GM18870 (cell line): Measurements from ENCODE around the gene KERA.
A peak's percentile ranks its signal among the peaks of the same experiment; 100 is the strongest.

Experiments used
- ATAC-seq: cut with Tn5 transposase; IDR thresholded peaks from one replicate; pipeline ENCODE4 v1.9.1; 2021; ENCODE audit warnings: moderate library complexity; ENCODE audit not compliant: unreplicated experiment

Gene KERA

DNA sequence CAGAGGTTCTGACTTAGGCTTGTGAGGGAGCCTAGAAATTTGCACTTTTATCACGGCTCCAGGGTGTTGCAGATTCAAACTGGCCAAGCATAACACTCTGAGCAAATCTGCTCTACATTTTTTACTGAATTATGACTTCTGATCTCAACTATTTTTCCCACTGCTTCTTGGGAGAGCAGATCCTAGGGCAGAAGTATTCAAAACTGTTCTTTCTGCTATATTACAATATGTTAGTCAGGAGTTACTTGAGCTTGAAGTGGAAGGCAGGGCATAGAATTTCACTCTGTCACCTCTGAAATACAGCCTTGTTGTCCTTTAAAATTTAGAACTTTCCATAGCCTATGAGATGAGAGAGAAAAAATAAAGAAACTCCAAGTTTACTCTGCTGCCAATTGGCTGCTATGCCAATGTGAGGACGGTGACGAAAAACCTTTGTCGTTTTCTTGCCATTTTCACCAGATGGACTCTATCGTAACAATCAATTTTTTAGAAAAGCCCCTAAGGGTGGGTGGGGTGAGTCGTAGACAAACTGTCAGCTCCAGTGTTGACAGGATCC is 16.4 kb upstream of the KERA start:
- no peak for ATAC-seq

DNA sequence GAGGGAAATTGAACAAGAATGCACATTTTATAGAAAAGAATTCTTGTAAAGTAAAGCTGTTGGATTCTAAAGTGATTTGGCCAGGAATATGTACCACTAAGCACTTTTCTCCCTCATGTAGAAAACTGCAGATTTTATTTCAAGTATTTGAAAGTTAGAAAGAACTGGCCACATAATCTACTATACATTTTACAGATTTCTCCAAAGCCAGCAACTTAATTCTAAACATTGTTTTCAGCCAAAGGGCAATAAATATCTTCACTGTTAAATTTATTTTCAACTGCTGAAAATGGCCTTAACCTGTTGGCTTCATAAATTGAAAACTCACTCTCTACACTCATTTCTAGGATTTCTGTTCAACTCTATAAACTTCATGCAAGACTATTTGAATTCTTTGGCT is 15.6 kb upstream of the KERA start:
- no peak for ATAC-seq

DNA sequence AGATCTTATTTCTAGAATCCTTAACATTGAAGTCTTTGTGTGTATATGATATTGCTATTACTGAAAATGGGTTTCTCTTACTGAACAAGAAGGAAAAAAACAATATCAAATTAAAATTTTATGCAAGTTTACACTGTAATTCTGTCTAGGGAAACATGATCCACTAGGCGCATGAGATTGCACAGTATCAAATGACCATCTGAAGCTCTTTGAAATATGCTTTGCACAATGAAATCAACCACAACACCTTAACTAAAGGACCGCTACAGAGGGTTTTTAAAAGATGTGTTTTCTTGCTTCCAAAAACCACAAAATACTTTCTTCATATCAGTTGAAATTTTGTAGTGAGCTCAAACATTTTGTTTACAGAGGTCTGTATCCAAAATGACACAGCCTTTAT is 15.1 kb upstream of the KERA start:
- ATAC-seq, result no peak

DNA sequence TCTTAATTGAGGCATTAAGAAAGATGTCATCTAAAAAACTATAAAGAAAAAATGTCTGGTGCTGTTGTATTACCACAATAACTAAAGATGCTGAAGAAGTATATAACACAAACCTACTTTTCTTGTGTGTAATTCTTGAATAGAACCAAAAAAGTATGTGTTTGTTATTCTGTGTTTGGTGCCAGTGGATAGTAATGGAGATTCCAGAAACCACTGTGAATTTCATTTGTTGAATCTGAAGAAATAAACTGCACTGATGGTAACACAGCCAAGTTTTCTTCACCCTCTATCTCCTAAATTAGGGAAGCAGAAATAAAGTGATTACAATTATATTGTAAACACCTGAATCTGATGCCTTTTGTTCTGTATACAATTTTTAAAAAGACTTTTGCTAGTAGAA is 13.1 kb upstream of the KERA start:
- ATAC-seq, result no peak

DNA sequence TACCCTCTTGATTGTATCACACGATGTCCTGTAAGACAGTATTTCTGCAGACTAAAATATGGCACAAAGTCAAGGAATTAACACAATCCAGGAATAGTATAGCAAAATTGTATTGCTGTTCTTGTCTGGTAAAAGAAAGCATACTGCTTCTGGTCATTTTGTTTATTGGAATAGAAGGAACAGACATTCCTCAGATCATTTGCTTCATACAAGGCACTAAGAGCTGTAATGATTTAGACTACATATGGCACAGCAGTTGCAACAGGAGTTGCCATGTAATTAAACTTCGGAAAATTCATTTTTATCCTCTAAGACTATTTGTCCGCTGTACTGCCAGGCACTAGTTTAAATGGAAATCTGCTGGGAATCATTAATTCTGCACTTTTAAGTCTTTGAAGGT is 7.6 kb upstream of the KERA start:
- no peak for ATAC-seq

- ATAC-seq, result no peak
Measured at GRCh38 chr12:91064640-91065039, 6.8 kb upstream of the KERA start.

- ATAC-seq, result no peak
Measured at GRCh38 chr12:91061091-91061490, 3.3 kb upstream of the KERA start.

- no peak for ATAC-seq
Measured at GRCh38 chr12:91059211-91059610, 1.4 kb upstream of the KERA start.

DNA sequence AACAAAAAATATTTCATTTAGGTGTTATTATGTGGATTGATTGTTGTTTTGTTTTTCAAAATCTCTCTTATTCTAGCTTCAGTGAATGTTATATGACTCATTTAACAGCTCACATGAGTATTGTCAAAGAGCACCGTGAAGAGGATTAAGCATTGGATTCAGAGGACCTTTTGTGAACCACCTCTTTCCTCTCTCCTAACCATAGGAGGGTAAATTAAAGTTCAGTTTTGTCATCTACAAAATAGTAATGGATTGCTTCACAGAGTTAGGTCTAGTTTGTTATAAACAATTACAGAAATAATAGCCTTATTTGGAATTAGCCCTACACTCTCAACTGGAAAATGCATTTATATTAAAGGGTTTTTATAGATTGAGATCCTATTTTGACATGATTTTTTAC is 962 bp upstream of the KERA start:
- no peak for ATAC-seq

- ATAC-seq, result no peak
Measured at GRCh38 chr12:91056488-91056887, 1.3 kb downstream of the KERA start.

- no peak for ATAC-seq
Measured at GRCh38 chr12:91055976-91056375, 1.8 kb downstream of the KERA start.

- ATAC-seq, result no peak
Measured at GRCh38 chr12:91053951-91054715, 3.7 kb downstream of the KERA start.

- ATAC-seq, result no peak
Measured at GRCh38 chr12:91052026-91052425, 5.8 kb downstream of the KERA start.

DNA sequence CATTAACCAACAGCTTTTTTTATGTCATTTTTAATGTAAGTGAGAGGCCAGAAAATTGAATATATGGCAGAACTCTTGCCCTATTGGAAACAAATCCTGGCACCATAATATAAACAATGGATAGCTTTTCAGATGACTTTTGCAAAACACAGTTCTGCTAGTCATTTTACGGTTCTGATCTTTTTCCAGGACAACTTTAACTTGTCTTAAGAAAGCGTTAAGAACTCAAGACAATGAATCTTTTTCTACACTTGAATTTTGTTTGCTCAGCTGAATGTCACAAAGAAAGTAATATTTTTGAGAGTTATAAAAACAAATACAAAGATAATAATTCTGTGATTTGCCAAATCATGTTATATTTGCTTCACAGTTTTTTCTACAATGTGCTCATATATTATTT is 13.2 kb downstream of the KERA start:
- no peak for ATAC-seq

DNA sequence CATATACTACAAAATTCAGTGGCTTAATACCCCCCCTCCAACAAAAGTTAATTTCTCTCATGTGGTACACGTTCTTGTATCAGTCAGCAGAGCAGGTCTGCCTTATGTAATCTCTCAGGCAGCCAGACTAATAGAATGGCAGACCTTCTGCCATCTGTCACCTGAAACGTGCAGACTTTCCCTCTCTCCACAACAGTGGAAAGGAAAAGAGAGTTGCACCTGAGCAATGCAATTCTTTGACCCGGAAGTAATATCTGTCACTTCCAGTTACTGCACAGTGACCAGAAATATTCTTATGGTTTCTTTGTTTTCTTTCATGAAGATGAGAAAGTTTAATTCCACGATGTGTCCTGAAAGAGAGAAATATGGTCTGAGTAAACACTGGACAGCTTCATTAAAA is 14.4 kb downstream of the KERA start:
- no peak for ATAC-seq

GRCh38 chr12:91040096-91040755 is 17.6 kb downstream of the KERA start:
- no peak for ATAC-seq

DNA sequence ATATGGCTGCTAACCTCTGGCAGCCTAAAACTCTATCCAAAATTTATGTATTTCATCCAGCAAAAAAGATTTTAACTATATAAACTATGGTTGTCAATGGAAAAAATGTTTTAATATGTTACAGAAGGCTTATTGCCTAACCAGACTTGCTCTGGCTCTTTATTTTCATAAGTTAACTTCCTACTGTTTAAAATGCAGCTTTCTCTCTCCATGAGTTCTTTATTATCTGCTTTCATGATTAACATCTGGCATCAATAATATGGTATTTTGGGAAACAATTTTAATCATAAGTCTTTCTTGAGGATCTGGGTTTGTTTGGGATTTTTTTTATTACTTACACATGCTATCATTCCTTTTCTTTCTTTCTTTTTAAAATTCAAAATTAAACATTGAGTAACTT is 20.5 kb downstream of the KERA start:
- no peak for ATAC-seq

DNA sequence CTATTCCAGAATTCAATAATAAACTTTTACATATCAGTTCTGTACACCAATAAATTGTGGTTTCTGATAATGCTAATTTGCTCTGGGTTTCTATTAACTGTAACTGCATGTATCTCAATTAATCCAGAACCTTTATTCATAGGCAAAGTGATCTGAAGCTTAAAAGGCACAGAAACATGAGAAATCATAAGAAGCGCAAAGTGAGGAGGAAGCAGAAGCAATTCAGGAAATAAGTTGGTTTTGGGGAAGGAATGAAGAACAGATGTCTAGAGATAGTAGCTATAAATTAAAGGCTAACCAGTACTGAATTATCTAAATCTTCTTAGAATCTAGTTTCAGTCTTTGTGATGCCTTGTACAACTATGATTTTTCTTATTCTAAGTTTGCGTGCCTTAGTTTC is 24.6 kb downstream of the KERA start:
- no peak for ATAC-seq

DNA sequence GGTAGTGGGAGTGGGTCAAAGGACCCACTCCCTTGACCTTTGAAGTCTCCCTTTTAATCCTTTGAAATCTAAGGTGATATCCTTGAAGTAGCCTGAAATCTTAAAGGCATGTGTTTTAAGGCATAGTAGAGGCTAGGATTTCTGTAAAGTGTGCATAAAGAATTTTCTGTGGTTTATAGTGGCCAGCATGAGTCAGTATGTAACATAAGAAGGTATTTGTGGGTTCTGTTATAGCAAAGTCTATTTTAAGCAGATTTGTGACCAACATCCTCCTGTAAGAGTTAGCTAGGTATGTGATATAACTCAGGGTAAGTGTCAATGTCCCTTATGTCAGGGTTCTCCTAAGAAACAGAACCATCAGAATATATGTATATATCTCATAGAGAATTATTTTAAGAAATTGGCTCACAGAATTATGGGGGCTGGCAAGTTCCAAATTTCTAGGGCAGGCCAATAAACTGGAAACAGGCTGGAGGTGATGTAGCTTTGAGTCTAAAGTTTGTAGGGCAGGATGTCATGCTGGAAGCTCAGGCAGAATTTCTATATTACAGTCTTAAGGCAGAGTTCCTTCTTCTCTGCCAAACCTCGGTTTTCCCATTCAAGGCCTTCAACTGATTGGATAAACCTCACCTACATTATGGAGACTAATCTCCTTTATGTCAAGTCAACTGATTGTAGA is 34.4 kb downstream of the KERA start:
- ATAC-seq, result peak; percentile 80

DNA sequence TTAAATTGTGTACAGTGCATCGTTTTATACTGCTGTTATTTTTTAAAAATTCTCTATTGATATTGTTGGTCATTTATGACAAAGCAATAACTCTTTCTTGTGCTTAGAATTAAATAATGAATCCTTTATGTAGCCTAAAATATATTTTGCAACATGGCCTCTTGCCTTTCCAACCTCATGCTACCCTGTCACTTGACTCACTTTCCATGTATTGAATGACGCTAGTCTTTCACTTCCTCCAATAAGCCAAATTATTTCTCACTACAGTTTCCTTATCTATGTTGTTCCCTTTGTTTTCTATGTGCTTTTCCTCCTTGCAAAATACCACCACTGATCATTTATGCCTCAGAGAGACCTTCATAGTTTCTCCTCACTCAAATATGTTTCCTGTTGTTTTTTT is 36.7 kb downstream of the KERA start:
- no peak for ATAC-seq

- ATAC-seq, result no peak
Measured at GRCh38 chr12:91019455-91019854, 38.4 kb downstream of the KERA start.
